GM21576 (cell line): ENCODE data around the gene PCSK6.

Source experiments
- ATAC-seq: cut with Tn5 transposase; IDR thresholded peaks from one replicate; pipeline ENCODE4 v1.9.1; 2021; ENCODE audit warnings: mild to moderate bottlenecking, moderate library complexity; ENCODE audit not compliant: unreplicated experiment

PCSK6 gene

GRCh38 chr15:101483462-101483861, 6.0 kb downstream of the PCSK6 start:
- ATAC-seq = no peak

GRCh38 chr15:101482526-101483371, 6.8 kb downstream of the PCSK6 start:
- no peak for ATAC-seq

- ATAC-seq = no peak
Observed at GRCh38 chr15:101481917-101482525, 7.5 kb downstream of the PCSK6 start.

- no peak for ATAC-seq
Observed at GRCh38 chr15:101481381-101481705, 8.2 kb downstream of the PCSK6 start.

GRCh38 chr15:101480613-101481380, 8.7 kb downstream of the PCSK6 start:
- no peak for ATAC-seq

GRCh38 chr15:101479851-101480612, 9.5 kb downstream of the PCSK6 start:
- no peak for ATAC-seq

GRCh38 chr15:101479342-101479845, 10.1 kb downstream of the PCSK6 start:
- no peak for ATAC-seq

GRCh38 chr15:101478701-101479341, 10.7 kb downstream of the PCSK6 start:
- no peak for ATAC-seq

- ATAC-seq = no peak
Observed at GRCh38 chr15:101477851-101478362, 11.6 kb downstream of the PCSK6 start.

- no peak for ATAC-seq
Observed at GRCh38 chr15:101476756-101477155, 12.8 kb downstream of the PCSK6 start.

GRCh38 chr15:101474983-101475382, 14.5 kb downstream of the PCSK6 start:
- ATAC-seq = no peak

GRCh38 chr15:101474233-101474632, 15.3 kb downstream of the PCSK6 start:
- no peak for ATAC-seq

GRCh38 chr15:101472033-101472432, 17.5 kb downstream of the PCSK6 start:
- ATAC-seq = no peak

- no peak for ATAC-seq
Observed at GRCh38 chr15:101470548-101471239, 18.8 kb downstream of the PCSK6 start.

- no peak for ATAC-seq
Observed at GRCh38 chr15:101469520-101470288, 19.8 kb downstream of the PCSK6 start.

- ATAC-seq = no peak
Observed at GRCh38 chr15:101466188-101466587, 23.3 kb downstream of the PCSK6 start.

- ATAC-seq = no peak
Observed at GRCh38 chr15:101464999-101465669, 24.4 kb downstream of the PCSK6 start.

GRCh38 chr15:101464256-101464998, 25.1 kb downstream of the PCSK6 start:
- no peak for ATAC-seq
